NT2/D1 (cell line): ENCODE data around the gene LSM14B.

Experiments used
- YY1 ChIP-seq: IDR thresholded peaks from 2 replicates; pipeline ENCODE4 v1.6.1; 2011; ENCODE audit not compliant: insufficient read length, insufficient read depth
- ZNF274 ChIP-seq: IDR thresholded peaks from 2 replicates; pipeline ENCODE4 v1.6.1; 2011; ENCODE audit warnings: mild to moderate bottlenecking, low read depth, low read length

- TF ChIP-seq YY1 = no peak
- no peak for TF ChIP-seq ZNF274
Measured at GRCh38 chr20:62126141-62126540, 3.9 kb downstream of the LSM14B start.
